HepG2 (cell line): ENCODE measurements around the gene ZNF101. TPM values are rescaled to one million over a fixed set of nuclear protein-coding genes. Genes with fewer than 3 reads are reported as not detected.

Experiments used
- NR2F2 ChIP-seq: IDR thresholded peaks from 2 replicates; pipeline ENCODE4 v1.6.1; 2012; ENCODE audit warnings: low read depth, inconsistent platforms, borderline replicate concordance
- RXRB ChIP-seq: IDR thresholded peaks from 2 replicates; pipeline ENCODE4 v1.6.1; 2016; ENCODE audit warnings: borderline replicate concordance, missing genetic modification reagents, missing compliant biosample characterization
- SYNCRIP ChIP-seq: fragments of 200-400 bp; formaldehyde crosslinking; IDR thresholded peaks from 2 replicates; pipeline ENCODE4 v1.6.1; 2018; ENCODE audit warnings: mild to moderate bottlenecking, low read depth, low read length; ENCODE audit not compliant: insufficient read depth
- TBL1XR1 ChIP-seq: fragments of 150-350 bp; IDR thresholded peaks from 2 replicates; pipeline ENCODE4 v1.6.1; 2014; ENCODE audit warnings: borderline replicate concordance, low read length; ENCODE audit not compliant: partially characterized antibody
- ZFYVE20 ChIP-seq: sonication (generic); formaldehyde crosslinking; IDR thresholded peaks from 2 replicates; pipeline ENCODE4 v1.8.0; 2023; ENCODE audit warnings: low read depth, mild to moderate bottlenecking, moderate library complexity, missing genetic modification reagents, borderline replicate concordance
- ZNF318 ChIP-seq: sonication (generic); formaldehyde crosslinking; IDR thresholded peaks from 2 replicates; pipeline ENCODE4 v1.4.0; 2020; ENCODE audit warnings: mild to moderate bottlenecking, missing genetic modification reagents
- ZNF407 ChIP-seq: sonication (generic); formaldehyde crosslinking; IDR thresholded peaks from one replicate; pipeline ENCODE4 v1.5.1; 2020; ENCODE audit warnings: mild to moderate bottlenecking, missing genetic modification reagents; ENCODE audit errors: not compliant biosample characterization
- ZNF737 ChIP-seq: sonication (generic); formaldehyde crosslinking; IDR thresholded peaks from 2 replicates; pipeline ENCODE4 v1.5.0; 2020; ENCODE audit warnings: missing genetic modification reagents, mild to moderate bottlenecking, borderline replicate concordance
- polyA plus RNA-seq, 8 experiments: library from polyadenylated mRNA; depleted of rRNA in 3 of 8; stranded (reverse) in 7 of 8; unstranded in 1 of 8; fragments of >200 nt; fragmentation: Illumina TruSeq in 4 of 8; extraction: Trizol in 4 of 8; gene quantifications; 2 replicates each; pipeline versions ENCODE4 v1.2.1 to v1.2.3, GENCODE V29; 2011 to 2016; ENCODE audit warnings: low read depth in 4 of 8, missing spikeins in 1 of 8, mixed read lengths in 1 of 8; ENCODE audit not compliant: insufficient read depth in 1 of 8
- total RNA-seq, 5 experiments: library from RNA; depleted of rRNA; stranded (reverse); fragments of >200 nt; fragmentation: Illumina TruSeq; extraction: Trizol; gene quantifications; 2 replicates each; pipeline ENCODE4 v1.2.3, GENCODE V29; 2016; ENCODE audit warnings: low read depth in 1 of 5

Gene ZNF101
- total and polyA plus RNA-seq, 2 of the 13 experiments (the other 11 are each of a cell fraction or from before 2014, with no cell fraction given) = 12.9 to 28.9 TPM

- TF ChIP-seq ZNF737 (CRISPR knock-in tag) (no peak), TBL1XR1 (no peak), ZFYVE20 (CRISPR knock-in tag) (no peak), NR2F2 (no peak), ZNF407 (CRISPR knock-in tag) (no peak), RXRB (CRISPR knock-in tag) (no peak), ZNF318 (CRISPR knock-in tag) (no peak), SYNCRIP (no peak)
Observed at GRCh38 chr19:19623383-19623782, 45.3 kb upstream of the ZNF101 start (continued).
